22Rv1 (cell line): ENCODE data around the gene DOK6.

ENCODE experiments used
- H3K27ac ChIP-seq: fragments of 450-650 bp; 2 replicates; pipeline ENCODE4 v1.5.1; 2017
- CTCF ChIP-seq: fragments of 450-650 bp; IDR thresholded peaks from 2 replicates; pipeline ENCODE4 v1.5.1; 2017; ENCODE audit warnings: mild to moderate bottlenecking
- ZFX ChIP-seq: fragments of 450-650 bp; IDR thresholded peaks from 2 replicates; pipeline ENCODE4 v1.6.1; 2017; ENCODE audit warnings: antibody characterized with exemption, borderline replicate concordance

The DOK6 gene

GRCh38 chr18:69894467-69894866 is 493.8 kb downstream of the DOK6 start:
- no peak overlapping the region for H3K27ac ChIP-seq
- TF ChIP-seq ZFX (no peak), CTCF (no peak)

GRCh38 chr18:69895066-69896047 is 494.7 kb downstream of the DOK6 start:
- TF ChIP-seq CTCF (no peak), ZFX (no peak)
- no peak overlapping the region for H3K27ac ChIP-seq

GRCh38 chr18:69897397-69898108 is 496.9 kb downstream of the DOK6 start:
- TF ChIP-seq CTCF: no peak
- no peak for TF ChIP-seq ZFX
- no peak overlapping the region for H3K27ac ChIP-seq

GRCh38 chr18:69898241-69898861 is 497.7 kb downstream of the DOK6 start:
- no peak overlapping the region for H3K27ac ChIP-seq
- no peak for TF ChIP-seq ZFX
- TF ChIP-seq CTCF: no peak
